K562 (cell line): ENCODE data around the gene BCO1. TPM values are rescaled to one million over a fixed set of nuclear protein-coding genes. Genes with fewer than 3 reads are reported as not detected.

Experiments
- BDP1 ChIP-seq: IDR thresholded peaks from 3 replicates; pipeline ENCODE4 v1.6.1; 2011; ENCODE audit not compliant: insufficient read length, insufficient read depth
- BHLHE40 ChIP-seq: IDR thresholded peaks from 2 replicates; pipeline ENCODE4 v1.6.1; 2011; ENCODE audit warnings: low read length, improper control_type of control experiment
- CBFA2T2 ChIP-seq: fragments of 450-650 bp; conservative IDR thresholded peaks from 2 replicates; pipeline ENCODE4 v1.6.1; 2017; ENCODE audit warnings: mild to moderate bottlenecking
- GTF2A2 ChIP-seq: IDR thresholded peaks from 2 replicates; pipeline ENCODE4 v1.6.1; 2016; ENCODE audit warnings: mild to moderate bottlenecking, missing genetic modification characterization, missing compliant biosample characterization
- HIVEP1 ChIP-seq: fragments of 250-450 bp; sonication (Bioruptor Pico); IDR thresholded peaks from 2 replicates; pipeline ENCODE4 v1.4.0; 2020; ENCODE audit warnings: mild to moderate bottlenecking
- HLTF ChIP-seq: fragments of 450-650 bp; IDR thresholded peaks from 2 replicates; pipeline ENCODE4 v1.6.1; 2016
- HMGN3 ChIP-seq: IDR thresholded peaks from 2 replicates; pipeline ENCODE4 v1.6.1; 2011; ENCODE audit warnings: borderline replicate concordance, low read depth, mild to moderate bottlenecking, mixed read lengths, low read length; ENCODE audit not compliant: insufficient read length; ENCODE audit errors: extremely low read depth
- MYNN ChIP-seq, 2 experiments: sonication (generic); formaldehyde crosslinking in 1 of 2; IDR thresholded peaks; 2 replicates each; pipeline versions ENCODE4 v1.5.0 to v1.6.1; 2016 to 2020; ENCODE audit warnings: antibody characterized with exemption in 1 of 2, missing genetic modification reagents in 1 of 2
- NCOA2 ChIP-seq, 2 experiments: fragments of 450-650 bp; IDR thresholded peaks; 2 replicates each; pipeline ENCODE4 v1.6.1; 2018; ENCODE audit warnings: mild to moderate bottlenecking in 2 of 2, moderate library complexity in 1 of 2; ENCODE audit not compliant: partially characterized antibody in 2 of 2
- NR1H2 ChIP-seq: sonication (generic); formaldehyde crosslinking; IDR thresholded peaks from 2 replicates; pipeline ENCODE4 v1.4.0; 2020; ENCODE audit warnings: mild to moderate bottlenecking, missing genetic modification reagents
- NR2C1 ChIP-seq, 2 experiments: fragments of 450-650 bp; IDR thresholded peaks; 2 replicates each; pipeline ENCODE4 v1.6.1; 2017; ENCODE audit warnings: mild to moderate bottlenecking in 2 of 2, antibody characterized with exemption in 1 of 2, inconsistent platforms in 1 of 2, missing compliant biosample characterization in 1 of 2, missing genetic modification characterization in 1 of 2
- PTRF ChIP-seq: fragments of 450-650 bp; IDR thresholded peaks from 2 replicates; pipeline ENCODE4 v1.6.1; 2016; ENCODE audit warnings: mild to moderate bottlenecking, missing genetic modification characterization, missing compliant biosample characterization
- RAD21 ChIP-seq, 2 experiments: fragments of 250-450 bp in 1 of 2; fragments of 450-650 bp in 1 of 2; sonication (Bioruptor Pico) in 1 of 2; formaldehyde crosslinking in 1 of 2; IDR thresholded peaks in 1 of 2; conservative IDR thresholded peaks in 1 of 2; 2 replicates each; pipeline versions ENCODE4 v1.4.0 to v1.8.0; 2020 to 2022; ENCODE audit warnings: mild to moderate bottlenecking in 2 of 2, moderate library complexity in 1 of 2
- RFX5 ChIP-seq: IDR thresholded peaks from 2 replicates; pipeline ENCODE4 v1.6.1; 2011; ENCODE audit warnings: low read depth, mild to moderate bottlenecking, improper control_type of control experiment, low read length
- RNF2 ChIP-seq: sonication (generic); IDR thresholded peaks from 2 replicates; pipeline ENCODE4 v1.6.1; 2016
- SIN3A ChIP-seq, 2 experiments: fragments of 150-350 bp in 1 of 2; IDR thresholded peaks; 2 replicates each; pipeline ENCODE4 v1.6.1; 2011 to 2016; ENCODE audit warnings: borderline replicate concordance in 2 of 2, low read depth in 2 of 2, low read length in 2 of 2, mild to moderate bottlenecking in 2 of 2, moderate library complexity in 2 of 2; ENCODE audit not compliant: control insufficient read depth in 1 of 2
- STAT5A ChIP-seq: IDR thresholded peaks from 2 replicates; pipeline ENCODE4 v1.6.1; 2012; ENCODE audit warnings: low read length, inconsistent platforms, borderline replicate concordance
- TAF9B ChIP-seq: fragments of 450-650 bp; IDR thresholded peaks from 2 replicates; pipeline ENCODE4 v1.6.1; 2018; ENCODE audit warnings: mild to moderate bottlenecking; ENCODE audit not compliant: partially characterized antibody
- ZC3H11A ChIP-seq: IDR thresholded peaks from 2 replicates; pipeline ENCODE4 v1.6.1; 2012; ENCODE audit warnings: low read depth, low read length, improper control_type of control experiment
- ZNF830 ChIP-seq: fragments of 250-450 bp; sonication (Bioruptor Pico); IDR thresholded peaks from 2 replicates; pipeline ENCODE4 v1.5.0; 2021; ENCODE audit warnings: mild to moderate bottlenecking
- polyA plus RNA-seq, 8 experiments: library from polyadenylated mRNA; depleted of rRNA in 4 of 8; stranded (reverse) in 5 of 8; unstranded in 3 of 8; fragments of >200 nt; fragmentation: Nextera tagmentation in 2 of 8; fragmentation: Illumina TruSeq in 1 of 8; extraction: Ambion mirVana in 2 of 8; extraction: Trizol in 1 of 8; gene quantifications; 2 replicates each; pipeline versions ENCODE4 v1.2.1 to v1.2.3, GENCODE V29; 2011 to 2014; ENCODE audit warnings: inconsistent platforms in 1 of 8, missing spikeins in 1 of 8
- total RNA-seq, 7 experiments: library from RNA; depleted of rRNA in 6 of 7; stranded (reverse); fragments of >200 nt in 6 of 7; fragmentation: Illumina TruSeq in 2 of 7; extraction: Trizol in 2 of 7; gene quantifications; 2 replicates each; pipeline versions ENCODE4 v1.2.1 to v1.2.3, GENCODE V29; 2011 to 2021; ENCODE audit warnings: low replicate concordance in 1 of 7
- TF ChIP-seq, protein P1 (sequence below): IDR thresholded peaks from 2 replicates; pipeline ENCODE4 v1.6.1; 2016; ENCODE audit warnings: missing genetic modification characterization, missing compliant biosample characterization
- TF ChIP-seq, protein P2 (sequence below): fragments of 450-650 bp; IDR thresholded peaks from 2 replicates; pipeline ENCODE4 v1.6.1; 2014; ENCODE audit warnings: low read depth, mild to moderate bottlenecking, moderate library complexity, borderline replicate concordance
- TF ChIP-seq, protein P3 (sequence below), 2 experiments: fragments of 450-650 bp; IDR thresholded peaks; 2 replicates each; pipeline ENCODE4 v1.6.1; 2016

BCO1 gene
- total and polyA plus RNA-seq, 9 of the 15 experiments (the other 6 are each of a cell fraction or from before 2014, with no cell fraction given), result not detected

GRCh38 chr16:81314603-81315270, 76.2 kb downstream of the BCO1 start, which contains the start of gene GAN (continued):
- TF ChIP-seq, protein P1, sequence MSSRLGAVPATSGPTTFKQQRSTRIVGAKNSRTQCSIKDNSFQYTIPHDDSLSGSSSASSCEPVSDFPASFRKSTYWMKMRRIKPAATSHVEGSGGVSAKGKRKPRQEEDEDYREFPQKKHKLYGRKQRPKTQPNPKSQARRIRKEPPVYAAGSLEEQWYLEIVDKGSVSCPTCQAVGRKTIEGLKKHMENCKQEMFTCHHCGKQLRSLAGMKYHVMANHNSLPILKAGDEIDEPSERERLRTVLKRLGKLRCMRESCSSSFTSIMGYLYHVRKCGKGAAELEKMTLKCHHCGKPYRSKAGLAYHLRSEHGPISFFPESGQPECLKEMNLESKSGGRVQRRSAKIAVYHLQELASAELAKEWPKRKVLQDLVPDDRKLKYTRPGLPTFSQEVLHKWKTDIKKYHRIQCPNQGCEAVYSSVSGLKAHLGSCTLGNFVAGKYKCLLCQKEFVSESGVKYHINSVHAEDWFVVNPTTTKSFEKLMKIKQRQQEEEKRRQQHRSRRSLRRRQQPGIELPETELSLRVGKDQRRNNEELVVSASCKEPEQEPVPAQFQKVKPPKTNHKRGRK (tag), result no peak
- peak; percentile 37; the same call in 1 of the 2 replicates for TF ChIP-seq BHLHE40
- TF ChIP-seq BDP1, result no peak
- peak; percentile 80 to 92 for TF ChIP-seq SIN3A (IDR thresholded peaks at IDR 0.05; ENCODE audit: borderline replicate concordance in 2 of 2, control insufficient read depth in 1 of 2, low read depth in 2 of 2, low read length in 2 of 2)
- TF ChIP-seq PTRF (tag), result no peak
- peak; percentile 37 for TF ChIP-seq HMGN3
- no peak; the same call in 1 of the 2 replicates for TF ChIP-seq MYNN (IDR thresholded peaks at IDR 0.05)
- no peak for TF ChIP-seq MYNN (CRISPR knock-in tag; IDR thresholded peaks at IDR 0.05)
- peak; percentile 74 for TF ChIP-seq HIVEP1
- 0 out of 2 replicates have a peak, but pooled peaks have one; percentile 16 for TF ChIP-seq ZC3H11A
- TF ChIP-seq, protein P2, sequence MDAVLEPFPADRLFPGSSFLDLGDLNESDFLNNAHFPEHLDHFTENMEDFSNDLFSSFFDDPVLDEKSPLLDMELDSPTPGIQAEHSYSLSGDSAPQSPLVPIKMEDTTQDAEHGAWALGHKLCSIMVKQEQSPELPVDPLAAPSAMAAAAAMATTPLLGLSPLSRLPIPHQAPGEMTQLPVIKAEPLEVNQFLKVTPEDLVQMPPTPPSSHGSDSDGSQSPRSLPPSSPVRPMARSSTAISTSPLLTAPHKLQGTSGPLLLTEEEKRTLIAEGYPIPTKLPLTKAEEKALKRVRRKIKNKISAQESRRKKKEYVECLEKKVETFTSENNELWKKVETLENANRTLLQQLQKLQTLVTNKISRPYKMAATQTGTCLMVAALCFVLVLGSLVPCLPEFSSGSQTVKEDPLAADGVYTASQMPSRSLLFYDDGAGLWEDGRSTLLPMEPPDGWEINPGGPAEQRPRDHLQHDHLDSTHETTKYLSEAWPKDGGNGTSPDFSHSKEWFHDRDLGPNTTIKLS, result peak; percentile 44
- no peak for TF ChIP-seq STAT5A
- no peak for TF ChIP-seq NCOA2 (IDR thresholded peaks at IDR 0.05; ENCODE audit: partially characterized antibody in 2 of 2)
- no peak for TF ChIP-seq RFX5
- TF ChIP-seq, protein P3, sequence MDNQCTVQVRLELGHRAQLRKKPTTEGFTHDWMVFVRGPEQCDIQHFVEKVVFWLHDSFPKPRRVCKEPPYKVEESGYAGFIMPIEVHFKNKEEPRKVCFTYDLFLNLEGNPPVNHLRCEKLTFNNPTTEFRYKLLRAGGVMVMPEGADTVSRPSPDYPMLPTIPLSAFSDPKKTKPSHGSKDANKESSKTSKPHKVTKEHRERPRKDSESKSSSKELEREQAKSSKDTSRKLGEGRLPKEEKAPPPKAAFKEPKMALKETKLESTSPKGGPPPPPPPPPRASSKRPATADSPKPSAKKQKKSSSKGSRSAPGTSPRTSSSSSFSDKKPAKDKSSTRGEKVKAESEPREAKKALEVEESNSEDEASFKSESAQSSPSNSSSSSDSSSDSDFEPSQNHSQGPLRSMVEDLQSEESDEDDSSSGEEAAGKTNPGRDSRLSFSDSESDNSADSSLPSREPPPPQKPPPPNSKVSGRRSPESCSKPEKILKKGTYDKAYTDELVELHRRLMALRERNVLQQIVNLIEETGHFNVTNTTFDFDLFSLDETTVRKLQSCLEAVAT (IDR thresholded peaks at IDR 0.05), result peak; percentile 46 to 78; a peak in 1 of 4 replicates
- no peak for TF ChIP-seq RAD21 (CRISPR knock-in tag; conservative IDR thresholded peaks at IDR 0.05 in 1 of 2, IDR thresholded peaks at IDR 0.05 in 1 of 2)
- no peak for TF ChIP-seq NR2C1 (IDR thresholded peaks at IDR 0.05)
- peak; percentile 43; the same call in 1 of the 2 replicates for TF ChIP-seq NR2C1 (tag; IDR thresholded peaks at IDR 0.05)
- no peak for TF ChIP-seq CBFA2T2
- 0 out of 2 replicates have a peak, but pooled peaks have one; percentile 45 for TF ChIP-seq NR1H2
- TF ChIP-seq HLTF, result no peak
- TF ChIP-seq TAF9B, result peak; percentile 55
- 0 out of 2 replicates have a peak, but pooled peaks have one; percentile 31 for TF ChIP-seq ZNF830
- no peak; the same call in 1 of the 2 replicates for TF ChIP-seq RNF2
- TF ChIP-seq GTF2A2 (tag), result no peak
